Heart right ventricle (tissue), 16 donors: ENCODE measurements around the gene TM2D3. TPM values are rescaled to one million over a fixed set of nuclear protein-coding genes. Genes with fewer than 3 reads are reported as not detected.

Source experiments
- ATAC-seq, 8 donors: fragments of 200-7000 bp; cut with Tn5 transposase; one replicate each; pipeline ENCODE4 v1.9.1; 2020; ENCODE audit warnings: mild to moderate bottlenecking in 8 of 8, moderate library complexity in 8 of 8, moderate number of reproducible peaks in 1 of 8
- DNase-seq, 2 donors: peaks; one replicate each; pipeline ENCODE4 v3.0.0-alpha.2; 2020
- H3K27ac ChIP-seq, 10 donors: fragments of 200-600 bp; sonication (generic) in 2 of 10; one replicate each; pipeline versions ENCODE4 v1.5.0 to v1.8.0; 2020 to 2022; ENCODE audit warnings: mild to moderate bottlenecking in 3 of 10
- H3K27me3 ChIP-seq, 7 donors: fragments of 200-600 bp; one replicate each; pipeline ENCODE4 v1.8.0; 2021 to 2022; ENCODE audit warnings: mild to moderate bottlenecking in 2 of 7
- H3K36me3 ChIP-seq, 9 donors: fragments of 200-600 bp; sonication (generic) in 1 of 9; one replicate each; pipeline versions ENCODE4 v1.5.0 to v1.8.0; 2020 to 2022; ENCODE audit warnings: mild to moderate bottlenecking in 2 of 9
- H3K4me1 ChIP-seq, 9 donors: fragments of 200-600 bp; sonication (generic) in 1 of 9; one replicate each; pipeline versions ENCODE4 v1.5.0 to v1.8.0; 2020 to 2022; ENCODE audit warnings: mild to moderate bottlenecking in 4 of 9
- H3K4me3 ChIP-seq, 10 donors: fragments of 200-600 bp; sonication (generic) in 2 of 10; one replicate each; pipeline versions ENCODE4 v1.5.0 to v1.8.0; 2020 to 2022; ENCODE audit warnings: mild to moderate bottlenecking in 7 of 10, moderate library complexity in 2 of 10
- H3K9me3 ChIP-seq, 11 donors: fragments of 200-600 bp in 10 of 11; sonication (generic) in 2 of 11; one replicate each; pipeline versions ENCODE4 v1.5.0 to v1.8.0; 2013 to 2022; ENCODE audit warnings: mild to moderate bottlenecking in 2 of 11, control low read depth in 1 of 11, moderate library complexity in 1 of 11
- CTCF ChIP-seq, 9 donors: fragments of 200-600 bp; sonication (generic) in 2 of 9; IDR thresholded peaks; one replicate each; pipeline versions ENCODE4 v1.5.0 to v1.8.0; 2021 to 2022; ENCODE audit warnings: antibody characterized with exemption in 9 of 9, mild to moderate bottlenecking in 5 of 9, moderate library complexity in 1 of 9
- WGBS, 2 donors: extraction: QIAGEN DNeasy Blood & Tissue Kit; methylation state at CpG; one replicate each; pipeline ENCODE4 v1.1.7; 2013; ENCODE audit warnings: inconsistent platforms in 1 of 2; 5-methylcytosine and 5-hydroxymethylcytosine counted together
- intact Hi-C, 10 donors: fragments of 100-400 bp; cut with DNase I; formaldehyde crosslinking; loops; one replicate each; pipeline versions ENCODE4 v1.11.1 to v1.14.2; 2022
- polyA plus RNA-seq, 2 donors: library from polyadenylated mRNA; stranded (reverse); fragments of 200-250 nt; gene quantifications; one replicate each; pipeline ENCODE4 v1.2.3, GENCODE V29; 2013
- total RNA-seq, 10 donors: library from RNA; stranded (reverse); fragmentation: NEBNext Ultra II Directional in 3 of 10; extraction: Animal tissue kit (Norgen Biotek cat#: 25700) in 3 of 10; gene quantifications; one replicate each; pipeline versions ENCODE4 v1.2.1 to v1.2.4, GENCODE V29; 2021 to 2023
- donor health status: Arrhythmogenic right ventricular cardiomyopathy.
- donor health status: ischemic (EF 13 %, LVEDD 7.1; RV severe dilation, severe dysfunction).
- donor health status: healthy with polysubstance abuse.
- donor health status: DM: no; HTN: yes; CAD: no.
- donor health status: DM: no; HTN: no; CAD: no.
- donor health status: ischemic (EF 25% LVEDD 6.9; RV normal size, moderate dysfunction).
- donor health status: ischemic (EF 25% LVEDD 5.7; RV mildly dilated, moderate dysfunction).
- donor health status: healthy.
- donor health status: DM: yes; HTN: yes; CAD: no.
- donor health status: Ischemic cardiomyopathy.
- donor health status: ischemic (EF 35%, LVEDD 5.7; RV mildly dilated, moderate dysfunction).
- donor health status: nonischemic (EF 11% LVEDD 7.7; RV severe dilation, severe dysfunction).
- donor health status: DM: yes; HTN: yes; CAD: no.
- donor health status: PGD.
- donor health status: ischemic (EF 29% LVEDD 5.4; RV normal size, mild dysfunction).
- donor health status: nonischemic (EF 23%, LVEDD 6.1; RV moderate dilation, normal function).

TM2D3 gene
- total and polyA plus RNA-seq, 12 donors: 38.2 to 61.6 (median 52.2) TPM

GRCh38 chr15:101613130-101614000, 38.8 kb downstream of the TM2D3 start:
- Histone ChIP-seq H3K9me3 (no peaks in the 10 kb centered on the region), H3K4me3 (no peak overlapping the region), H3K27me3 (no peaks in the 10 kb centered on the region), H3K4me1 (peaks cover 24 to 71% (median 50%) of the 10 kb centered on the region in 9 donors), H3K36me3 (no peaks in the 10 kb centered on the region), H3K27ac (peak overlapping the region in 7 of 10 donors; percentile 7 to 78 (median 62))
- ATAC-seq (peak; percentile 44 to 75 (median 58)), DNase-seq (peak; percentile 87)
- 31 to 34% methylated on average over 20 of the region's 20 CpGs for WGBS, 2 donors
- intact Hi-C loops: no loop called here
- TF ChIP-seq CTCF (IDR thresholded peaks at IDR 0.05): no peak

DNA sequence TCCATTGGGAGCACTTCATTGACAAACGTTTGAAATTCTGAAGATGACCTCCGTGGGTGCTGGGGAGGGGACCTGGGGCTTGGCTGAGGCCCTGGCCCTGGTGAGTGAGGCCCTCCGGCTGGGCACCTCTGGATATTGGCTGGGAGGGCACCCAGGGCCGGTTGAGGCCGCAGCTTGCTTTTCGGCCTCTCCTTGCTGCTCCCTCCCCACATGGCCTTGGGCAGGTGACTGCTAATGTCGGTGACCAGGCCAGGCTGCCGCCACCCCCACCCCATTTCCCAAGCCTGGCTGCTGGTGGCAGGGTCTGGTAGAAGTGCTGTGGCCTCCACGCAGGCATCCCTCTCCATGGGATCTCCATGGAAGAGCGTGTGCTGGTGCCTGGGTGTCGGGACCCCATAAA, 39.5 kb downstream of the TM2D3 start:
- no peak for TF ChIP-seq CTCF (IDR thresholded peaks at IDR 0.05)
- no peak overlapping the region for H3K4me3 ChIP-seq
- no peak for DNase-seq
- no peaks in the 10 kb centered on the region for H3K36me3 ChIP-seq
- peaks cover 24 to 71% (median 47%) of the 10 kb centered on the region in 9 donors for H3K4me1 ChIP-seq
- no peak for ATAC-seq
- WGBS, 2 donors: 91 to 96% methylated on average over 11 of the region's 11 CpGs
- intact Hi-C loops: no loop called here
- no peaks in the 10 kb centered on the region for H3K9me3 ChIP-seq
- peak overlapping the region in 3 of 10 donors; percentile 53 to 78 (median 62) for H3K27ac ChIP-seq
- no peaks in the 10 kb centered on the region for H3K27me3 ChIP-seq

DNA sequence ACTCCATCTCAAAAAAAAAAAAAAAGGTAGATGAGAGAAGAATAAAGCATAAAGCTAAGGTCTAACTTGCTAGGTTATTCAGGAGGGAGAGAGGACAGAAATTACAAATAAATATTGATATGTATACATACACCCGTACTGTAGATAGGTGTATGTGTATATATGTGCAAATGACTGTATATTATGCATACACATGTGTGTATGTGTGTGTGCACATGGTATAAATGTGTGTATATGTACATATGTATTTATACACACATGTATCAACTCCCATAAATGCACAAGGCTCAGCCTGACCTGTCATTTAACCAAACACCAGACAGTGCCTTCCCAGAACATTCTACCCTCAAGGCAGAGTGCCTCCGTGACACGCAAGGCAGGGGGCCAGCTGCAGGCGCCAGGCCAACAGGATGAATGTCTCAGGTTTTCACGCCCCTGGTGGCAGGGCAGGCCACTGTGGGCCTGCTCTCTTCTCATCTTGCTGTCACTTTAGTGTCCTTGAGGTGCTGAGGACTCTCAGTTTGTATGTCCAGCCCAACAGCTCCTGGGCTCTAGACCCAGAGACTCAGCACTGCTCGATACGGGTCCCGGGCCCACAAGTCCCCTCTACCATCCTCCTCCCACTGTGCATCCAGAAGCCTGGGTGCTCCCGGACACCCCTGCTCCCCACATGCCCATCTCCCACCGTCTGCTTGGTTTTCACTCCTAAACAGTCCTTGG, 40.4 kb downstream of the TM2D3 start:
- Histone ChIP-seq H3K9me3 (no peaks in the 10 kb centered on the region), H3K27me3 (no peaks in the 10 kb centered on the region), H3K36me3 (no peaks in the 10 kb centered on the region), H3K27ac (no peak overlapping the region), H3K4me1 (peaks cover 22 to 63% (median 42%) of the 10 kb centered on the region in 9 donors), H3K4me3 (no peak overlapping the region)
- DNase-seq: no peak
- no peak for ATAC-seq
- TF ChIP-seq CTCF (IDR thresholded peaks at IDR 0.05): no peak
- 89 to 91% methylated on average over 10 of the region's 10 CpGs for WGBS, 2 donors
- intact Hi-C loops: no loop called here

DNA sequence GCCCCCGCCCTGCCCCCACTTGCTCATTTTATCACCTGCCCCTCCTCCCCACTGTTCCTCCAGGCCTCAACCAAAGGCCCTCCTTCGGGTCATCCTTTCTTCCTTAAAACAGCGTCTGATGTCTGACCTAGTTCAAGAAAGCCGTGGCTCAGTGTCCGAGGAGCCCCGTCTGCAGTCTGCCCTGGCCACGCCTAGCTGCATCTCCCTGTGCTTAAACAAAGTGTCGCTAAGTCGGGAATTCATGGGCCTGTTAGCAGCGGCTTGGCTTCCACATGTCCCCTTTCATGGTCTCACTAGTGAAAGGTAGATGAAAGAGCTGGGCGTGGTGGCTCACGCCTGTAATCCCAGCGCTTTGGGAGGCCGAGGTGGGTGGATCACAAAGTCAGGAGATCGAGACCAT, 41.2 kb downstream of the TM2D3 start:
- WGBS, 2 donors: 91 to 92% methylated on average over 15 of the region's 15 CpGs
- Histone ChIP-seq H3K27me3 (no peaks in the 10 kb centered on the region), H3K4me1 (peaks cover 18 to 56% (median 35%) of the 10 kb centered on the region in 9 donors), H3K4me3 (no peak overlapping the region), H3K9me3 (no peaks in the 10 kb centered on the region), H3K36me3 (no peaks in the 10 kb centered on the region), H3K27ac (no peak overlapping the region)
- ATAC-seq (no peak), DNase-seq (no peak)
- intact Hi-C loops: no loop called here
- no peak for TF ChIP-seq CTCF (IDR thresholded peaks at IDR 0.05)
